Left kidney (tissue), 8 donors: Measurements from ENCODE around the gene IPO8. TPM values are rescaled to one million over a fixed set of nuclear protein-coding genes. Genes with fewer than 3 reads are reported as not detected.
A peak's percentile ranks its signal among the peaks of the same experiment; 100 is the strongest.

Experiments
- DNase-seq: peaks from one replicate; pipeline ENCODE4 v3.0.0-alpha.2; 2013
- long read RNA-seq, 8 donors: transcript quantifications; one replicate each; lab custom pipeline, GENCODE V29; 2026
- polyA plus RNA-seq: library from polyadenylated mRNA; unstranded; fragments of 120-200 nt; gene quantifications from one replicate; pipeline ENCODE4 v1.2.1, GENCODE V29; 2013; ENCODE audit not compliant: insufficient read length

IPO8 gene
- 70.7 TPM for polyA plus RNA-seq
- long read RNA-seq, donor 1, full-length matches to known transcripts: 1 of 1 reads
- long read RNA-seq, donor 1, partial matches to known transcripts: 0 of 1 reads
- long read RNA-seq, donor 1, other reads (novel, unspliced or antisense): 0 of 1 reads
- long read RNA-seq, donor 2, full-length matches to known transcripts: 1 of 7 reads
- long read RNA-seq, donor 2, partial matches to known transcripts: 6 of 7 reads
- long read RNA-seq, donor 2, other reads (novel, unspliced or antisense): 0 of 7 reads
- long read RNA-seq, donor 3, full-length matches to known transcripts: 3 of 18 reads
- long read RNA-seq, donor 3, partial matches to known transcripts: 15 of 18 reads
- long read RNA-seq, donor 3, other reads (novel, unspliced or antisense): 0 of 18 reads
- long read RNA-seq, donor 4: 0 reads
- long read RNA-seq, donor 5, full-length matches to known transcripts: 4 of 11 reads
- long read RNA-seq, donor 5, partial matches to known transcripts: 7 of 11 reads
- long read RNA-seq, donor 5, other reads (novel, unspliced or antisense): 0 of 11 reads
- long read RNA-seq, donor 6, full-length matches to known transcripts: 1 of 1 reads
- long read RNA-seq, donor 6, partial matches to known transcripts: 0 of 1 reads
- long read RNA-seq, donor 6, other reads (novel, unspliced or antisense): 0 of 1 reads
- long read RNA-seq, donor 7, full-length matches to known transcripts: 1 of 8 reads
- long read RNA-seq, donor 7, partial matches to known transcripts: 7 of 8 reads
- long read RNA-seq, donor 7, other reads (novel, unspliced or antisense): 0 of 8 reads
- long read RNA-seq, donor 8: 0 reads

- peak; percentile 95 for DNase-seq
Measured at GRCh38 chr12:30695199-30696102, at the start of gene IPO8. IPO8 (minus strand) TSS chr12:30695869; CDS start chr12:30695647, 222 bp downstream.

- DNase-seq: no peak
Measured at GRCh38 chr12:30744321-30744720, 48.7 kb upstream of the IPO8 start.

GRCh38 chr12:30740274-30740673 lies 44.6 kb upstream of the IPO8 start:
- DNase-seq: no peak

- no peak for DNase-seq
Measured at GRCh38 chr12:30739020-30739419, 43.4 kb upstream of the IPO8 start.

GRCh38 chr12:30732954-30733637 lies 37.4 kb upstream of the IPO8 start:
- DNase-seq: no peak

GRCh38 chr12:30730011-30730410 lies 34.3 kb upstream of the IPO8 start:
- no peak for DNase-seq

- DNase-seq: no peak
Measured at GRCh38 chr12:30729547-30729946, 33.9 kb upstream of the IPO8 start.

- DNase-seq: no peak
Measured at GRCh38 chr12:30726647-30727046, 31.0 kb upstream of the IPO8 start.

- DNase-seq: no peak
Measured at GRCh38 chr12:30725739-30726138, 30.1 kb upstream of the IPO8 start.

GRCh38 chr12:30719060-30719459 lies 23.4 kb upstream of the IPO8 start:
- DNase-seq: no peak

- DNase-seq: no peak
Measured at GRCh38 chr12:30707613-30708342, 12.1 kb upstream of the IPO8 start.

- no peak for DNase-seq
Measured at GRCh38 chr12:30706476-30706875, 10.8 kb upstream of the IPO8 start.

GRCh38 chr12:30701056-30701455 lies 5.4 kb upstream of the IPO8 start:
- DNase-seq: no peak

GRCh38 chr12:30700216-30700900 lies 4.7 kb upstream of the IPO8 start:
- DNase-seq: no peak

- no peak for DNase-seq
Measured at GRCh38 chr12:30698346-30698745, 2.7 kb upstream of the IPO8 start.

GRCh38 chr12:30696943-30697342 lies 1.3 kb upstream of the IPO8 start:
- no peak for DNase-seq

GRCh38 chr12:30696486-30696885 lies 817 bp upstream of the IPO8 start:
- no peak for DNase-seq

- DNase-seq: no peak
Measured at GRCh38 chr12:30696103-30696408, 387 bp upstream of the IPO8 start.

GRCh38 chr12:30694412-30695198 lies 1.1 kb downstream of the IPO8 start:
- DNase-seq: peak; percentile 49

- DNase-seq: no peak
Measured at GRCh38 chr12:30692470-30692869, 3.2 kb downstream of the IPO8 start.
